MM.1S (cell line): Measurements from ENCODE around the gene PCYT1B.
"Not testable (repeated sequence)": the region's sequence is repeated elsewhere in the genome, so short reads cannot be mapped to it uniquely, and the experiment has no call there.

Source experiments
- DNase-seq: peaks from one replicate; pipeline ENCODE4 v3.0.0-alpha.2; 2015
- H2AFZ ChIP-seq: fragments of 300-600 bp; sonication (generic); 2 replicates; pipeline ENCODE4 v1.6.0; 2016; ENCODE audit warnings: antibody characterized with exemption, low read length
- H3F3A ChIP-seq: fragments of 300-600 bp; sonication (generic); 2 replicates; pipeline ENCODE4 v1.6.1; 2016; ENCODE audit warnings: mild to moderate bottlenecking, antibody characterized with exemption, low read length, moderate library complexity, mixed read lengths; ENCODE audit not compliant: insufficient read depth
- H3K27ac ChIP-seq: fragments of 300-600 bp; sonication (generic); 2 replicates; pipeline ENCODE4 v1.5.1; 2016; ENCODE audit warnings: mild to moderate bottlenecking, low read length
- H3K27me3 ChIP-seq: fragments of 300-600 bp; sonication (generic); replicated peaks from 2 replicates; pipeline ENCODE4 v1.6.0; 2016; ENCODE audit warnings: low read length; ENCODE audit not compliant: insufficient read depth
- H3K36me3 ChIP-seq: fragments of 300-600 bp; sonication (generic); replicated peaks from 2 replicates; pipeline ENCODE4 v1.6.1; 2016; ENCODE audit warnings: mild to moderate bottlenecking, low read length, mixed read lengths; ENCODE audit not compliant: insufficient read depth
- H3K4me1 ChIP-seq: fragments of 300-600 bp; sonication (generic); 2 replicates; pipeline ENCODE4 v1.6.1; 2016; ENCODE audit warnings: low read length, mixed read lengths
- H3K4me2 ChIP-seq: fragments of 300-600 bp; sonication (generic); 2 replicates; pipeline ENCODE4 v1.6.0; 2016; ENCODE audit warnings: low read depth, low read length
- H3K4me3 ChIP-seq: fragments of 300-600 bp; sonication (generic); 2 replicates; pipeline ENCODE4 v1.5.1; 2016; ENCODE audit warnings: low read length, mixed read lengths
- H3K79me2 ChIP-seq: fragments of 300-600 bp; sonication (generic); 2 replicates; pipeline ENCODE4 v1.6.1; 2016; ENCODE audit warnings: mixed run types, low read length, mixed read lengths
- H3K9ac ChIP-seq: fragments of 300-600 bp; sonication (generic); 2 replicates; pipeline ENCODE4 v1.6.1; 2016; ENCODE audit warnings: low read length, mixed read lengths
- H3K9me2 ChIP-seq: fragments of 300-600 bp; sonication (generic); replicated peaks from 2 replicates; pipeline ENCODE4 v1.6.1; 2016; ENCODE audit warnings: mild to moderate bottlenecking, low read length, mixed read lengths; ENCODE audit not compliant: insufficient read depth
- H3K9me3 ChIP-seq: fragments of 300-600 bp; sonication (generic); replicated peaks from 2 replicates; pipeline ENCODE4 v1.6.1; 2016; ENCODE audit warnings: mild to moderate bottlenecking, low read length, mixed read lengths; ENCODE audit not compliant: insufficient read depth
- H4K20me1 ChIP-seq: fragments of 300-600 bp; sonication (generic); 2 replicates; pipeline ENCODE4 v1.6.1; 2016; ENCODE audit warnings: mild to moderate bottlenecking, low read length, moderate library complexity, mixed read lengths; ENCODE audit not compliant: insufficient read depth
- CTCF ChIP-seq: fragments of 300-600 bp; sonication (generic); IDR thresholded peaks from 2 replicates; pipeline ENCODE4 v1.5.1; 2016; ENCODE audit warnings: antibody characterized with exemption, low read length, mixed read lengths
- EZH2 ChIP-seq: fragments of 300-600 bp; sonication (generic); optimal IDR thresholded peaks from 2 replicates; pipeline ENCODE3; 2017; ENCODE audit warnings: low read depth, mild to moderate bottlenecking, antibody characterized with exemption, low read length, mixed read lengths
- EZH2phosphoT487 ChIP-seq: fragments of 300-600 bp; sonication (generic); IDR thresholded peaks from 2 replicates; pipeline ENCODE4 v1.6.1; 2018; ENCODE audit warnings: antibody characterized with exemption, low read length

PCYT1B gene

GRCh38 chrX:24657671-24658386 lies 10.7 kb upstream of the PCYT1B start:
- Histone ChIP-seq H2AFZ (no peak overlapping the region), H3K4me1 (no peaks in the 10 kb centered on the region), H3K9me2 (no peaks in the 10 kb centered on the region), H3K9ac (no peak overlapping the region), H3K9me3 (no peaks in the 10 kb centered on the region), H3K27ac (no peak overlapping the region), H3K36me3 (no peaks in the 10 kb centered on the region), H4K20me1 (no peaks in the 10 kb centered on the region), H3K79me2 (no peaks in the 10 kb centered on the region), H3K27me3 (no peaks in the 10 kb centered on the region), H3F3A (no peaks in the 10 kb centered on the region), H3K4me2 (no peak overlapping the region), H3K4me3 (no peak overlapping the region)
- DNase-seq, result no peak
- TF ChIP-seq EZH2 (no peak), EZH2phosphoT487 (no peak)

- H3F3A ChIP-seq, H3K4me1 ChIP-seq, H2AFZ ChIP-seq, DNase-seq, H3K9me2 ChIP-seq, H3K4me3 ChIP-seq, H3K4me2 ChIP-seq, H3K9ac ChIP-seq, H3K36me3 ChIP-seq, H3K27ac ChIP-seq, H3K27me3 ChIP-seq, H3K9me3 ChIP-seq, H4K20me1 ChIP-seq, H3K79me2 ChIP-seq: not testable (repeated sequence)
These were observed 8.5 kb upstream of the PCYT1B start for GRCh38 chrX:24655679-24656078.

- Histone ChIP-seq H3K27ac (no peak overlapping the region), H3K9me2 (no peaks in the 10 kb centered on the region), H3K36me3 (no peaks in the 10 kb centered on the region), H3K79me2 (no peaks in the 10 kb centered on the region), H3K9me3 (no peaks in the 10 kb centered on the region), H3K9ac (no peak overlapping the region), H3F3A (0 out of 2 replicates have a peak, but pooled peaks cover 2% of the 10 kb centered on the region), H3K27me3 (no peaks in the 10 kb centered on the region), H3K4me3 (no peak overlapping the region), H3K4me2 (no peak overlapping the region), H2AFZ (no peak overlapping the region), H3K4me1 (peaks cover 3% of the 10 kb centered on the region; the same call in 1 of the 2 replicates), H4K20me1 (no peaks in the 10 kb centered on the region)
- TF ChIP-seq EZH2 (no peak), CTCF (no peak), EZH2phosphoT487 (no peak)
- no peak for DNase-seq
These were observed 4.6 kb upstream of the PCYT1B start for GRCh38 chrX:24651783-24652182.

- H3K4me3 ChIP-seq, result no peak overlapping the region
- no peaks in the 10 kb centered on the region for H3K27me3 ChIP-seq
- DNase-seq, result no peak
- no peaks in the 10 kb centered on the region for H4K20me1 ChIP-seq
- H3F3A ChIP-seq, result peaks cover 5% of the 10 kb centered on the region; the same call in 1 of the 2 replicates
- H2AFZ ChIP-seq, result no peak overlapping the region
- no peak overlapping the region for H3K4me2 ChIP-seq
- peaks cover 3% of the 10 kb centered on the region; the same call in 1 of the 2 replicates for H3K4me1 ChIP-seq
- no peaks in the 10 kb centered on the region for H3K36me3 ChIP-seq
- H3K79me2 ChIP-seq, result no peaks in the 10 kb centered on the region
- H3K27ac ChIP-seq, result no peak overlapping the region
- no peaks in the 10 kb centered on the region for H3K9me3 ChIP-seq
- H3K9me2 ChIP-seq, result no peaks in the 10 kb centered on the region
- no peak for TF ChIP-seq CTCF
- TF ChIP-seq EZH2phosphoT487, result no peak
- TF ChIP-seq EZH2, result no peak
- no peak overlapping the region for H3K9ac ChIP-seq
These were observed 1.3 kb upstream of the PCYT1B start for GRCh38 chrX:24648495-24648894.
